Smooth muscle cell (in vitro differentiated cells): ENCODE data around the gene ACSS3. TPM values are rescaled to one million over a fixed set of nuclear protein-coding genes. Genes with fewer than 3 reads are reported as not detected.

Experiments
- DNase-seq: peaks from one replicate; lab custom pipeline; 2025; ENCODE audit not compliant: unreplicated experiment; lab: John Stamatoyannopoulos, UW
- H2AFZ ChIP-seq: fragments of 200-600 bp; sonication (generic); 2 replicates; pipeline ENCODE4 v1.6.0; 2016; ENCODE audit warnings: antibody characterized with exemption, low read depth, mild to moderate bottlenecking
- H3F3A ChIP-seq: fragments of 200-600 bp; sonication (generic); 2 replicates; pipeline ENCODE4 v1.6.0; 2017; ENCODE audit warnings: antibody characterized with exemption, low read depth
- H3K27ac ChIP-seq: fragments of 200-600 bp; sonication (generic); 2 replicates; pipeline ENCODE4 v1.5.1; 2016; ENCODE audit warnings: low read depth, mild to moderate bottlenecking
- H3K27me3 ChIP-seq: fragments of 200-600 bp; sonication (generic); 2 replicates; pipeline ENCODE4 v1.6.1; 2016; ENCODE audit warnings: low read depth, mild to moderate bottlenecking
- H3K36me3 ChIP-seq: fragments of 200-600 bp; sonication (generic); 2 replicates; pipeline ENCODE4 v1.5.1; 2016; ENCODE audit warnings: low read depth
- H3K4me1 ChIP-seq: fragments of 200-600 bp; sonication (generic); 2 replicates; pipeline ENCODE4 v1.5.1; 2016; ENCODE audit warnings: low read depth
- H3K4me2 ChIP-seq: fragments of 200-600 bp; sonication (generic); 2 replicates; pipeline ENCODE4 v1.6.0; 2016; ENCODE audit warnings: mild to moderate bottlenecking
- H3K4me3 ChIP-seq: fragments of 200-600 bp; sonication (generic); 2 replicates; pipeline ENCODE4 v1.5.1; 2016; ENCODE audit warnings: mild to moderate bottlenecking
- H3K79me2 ChIP-seq: fragments of 200-600 bp; sonication (generic); 2 replicates; pipeline ENCODE4 v1.6.0; 2016; ENCODE audit warnings: low read depth, mild to moderate bottlenecking
- H3K9ac ChIP-seq: fragments of 200-600 bp; sonication (generic); 2 replicates; pipeline ENCODE4 v1.6.0; 2016; ENCODE audit warnings: low read depth
- H3K9me3 ChIP-seq: fragments of 200-600 bp; sonication (generic); replicated peaks from 2 replicates; pipeline ENCODE4 v1.5.1; 2016; ENCODE audit warnings: low read depth
- H4K20me1 ChIP-seq: fragments of 200-600 bp; sonication (generic); 2 replicates; pipeline ENCODE4 v1.6.0; 2016; ENCODE audit warnings: low read depth
- WGBS: methylation state at CpG from one replicate; pipeline ENCODE4 v1.1.7; 2016; ENCODE audit warnings: low lambda C conversion rate; 5-methylcytosine and 5-hydroxymethylcytosine counted together
- polyA plus RNA-seq: library from polyadenylated mRNA; unstranded; fragments of >200 nt; fragmentation: Nextera tagmentation; extraction: Ambion mirVana; gene quantifications from 2 replicates; pipeline ENCODE4 v1.2.1, GENCODE V29; 2016
- total RNA-seq: library from RNA; depleted of rRNA; stranded (reverse); fragments of >200 nt; gene quantifications from 2 replicates; pipeline ENCODE4 v1.2.3, GENCODE V29; 2014
- TF ChIP-seq, protein P1 (sequence below): fragments of 200-600 bp; sonication (generic); IDR thresholded peaks from 2 replicates; pipeline ENCODE4 v1.5.1; 2017; ENCODE audit warnings: borderline replicate concordance, mild to moderate bottlenecking, antibody characterized with exemption; ENCODE audit not compliant: insufficient read depth, poor library complexity, severe bottlenecking

Gene ACSS3
- total and polyA plus RNA-seq, 2 experiments from 2014 or later: 6.4 to 8.0 TPM

DNA sequence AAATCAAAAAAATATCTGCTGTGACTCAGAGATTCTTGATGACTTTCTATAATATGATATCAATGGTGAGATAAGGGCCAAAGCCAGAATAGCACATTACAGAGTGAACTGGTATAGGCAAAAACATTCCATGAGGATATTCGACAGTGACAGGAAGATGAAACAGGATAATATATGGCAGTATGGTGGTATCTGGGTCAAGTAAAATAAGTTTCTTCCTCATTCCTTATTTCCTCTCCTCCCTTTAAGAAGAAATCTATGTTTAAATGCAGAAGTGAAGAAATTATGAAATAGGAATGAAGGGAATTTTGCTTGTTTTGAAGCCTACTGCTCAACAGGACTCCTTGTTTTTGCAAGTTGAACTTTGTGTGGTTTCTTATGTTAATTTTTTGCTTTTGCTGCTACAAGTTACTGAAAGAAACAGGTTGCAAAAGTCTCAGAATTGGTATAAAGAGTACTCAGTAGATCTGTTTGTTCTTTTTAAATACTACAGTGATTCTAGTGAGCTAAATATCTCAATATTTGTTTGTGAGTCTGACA, 7.0 kb downstream of the ACSS3 start:
- Histone ChIP-seq H3K4me3 (no peak overlapping the region), H3K27me3 (no peaks in the 10 kb centered on the region), H3K79me2 (peaks cover 26% of the 10 kb centered on the region), H3K4me1 (peaks cover 18% of the 10 kb centered on the region), H3K9me3 (no peaks in the 10 kb centered on the region), H2AFZ (no peak overlapping the region), H3K36me3 (no peaks in the 10 kb centered on the region), H3F3A (no peaks in the 10 kb centered on the region), H3K4me2 (peak overlapping the region; percentile 1), H3K9ac (no peak overlapping the region), H3K27ac (no peak overlapping the region), H4K20me1 (no peaks in the 10 kb centered on the region)
- DNase-seq: no peak
- 60% methylated on average over 1 of the region's 1 CpG for WGBS
- TF ChIP-seq, protein P1, sequence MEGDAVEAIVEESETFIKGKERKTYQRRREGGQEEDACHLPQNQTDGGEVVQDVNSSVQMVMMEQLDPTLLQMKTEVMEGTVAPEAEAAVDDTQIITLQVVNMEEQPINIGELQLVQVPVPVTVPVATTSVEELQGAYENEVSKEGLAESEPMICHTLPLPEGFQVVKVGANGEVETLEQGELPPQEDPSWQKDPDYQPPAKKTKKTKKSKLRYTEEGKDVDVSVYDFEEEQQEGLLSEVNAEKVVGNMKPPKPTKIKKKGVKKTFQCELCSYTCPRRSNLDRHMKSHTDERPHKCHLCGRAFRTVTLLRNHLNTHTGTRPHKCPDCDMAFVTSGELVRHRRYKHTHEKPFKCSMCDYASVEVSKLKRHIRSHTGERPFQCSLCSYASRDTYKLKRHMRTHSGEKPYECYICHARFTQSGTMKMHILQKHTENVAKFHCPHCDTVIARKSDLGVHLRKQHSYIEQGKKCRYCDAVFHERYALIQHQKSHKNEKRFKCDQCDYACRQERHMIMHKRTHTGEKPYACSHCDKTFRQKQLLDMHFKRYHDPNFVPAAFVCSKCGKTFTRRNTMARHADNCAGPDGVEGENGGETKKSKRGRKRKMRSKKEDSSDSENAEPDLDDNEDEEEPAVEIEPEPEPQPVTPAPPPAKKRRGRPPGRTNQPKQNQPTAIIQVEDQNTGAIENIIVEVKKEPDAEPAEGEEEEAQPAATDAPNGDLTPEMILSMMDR: no peak

DNA sequence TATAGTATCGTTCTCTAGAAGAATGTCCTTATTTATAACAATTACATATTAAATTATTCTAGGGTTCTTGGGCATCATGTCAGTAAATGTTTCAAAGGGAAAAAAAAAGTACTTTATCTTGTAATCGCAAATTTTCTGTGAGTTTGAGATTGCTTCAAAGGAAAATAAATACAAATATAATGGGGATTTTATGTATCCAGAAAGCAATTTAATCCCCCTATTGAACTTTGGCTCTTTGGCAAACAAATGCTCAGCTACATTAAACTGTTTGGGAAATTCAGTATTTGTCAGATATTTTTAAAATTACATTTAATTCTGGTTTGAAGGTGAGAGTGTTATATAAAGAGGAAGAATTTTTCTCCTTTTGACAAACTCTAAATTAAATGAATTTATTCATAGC, 8.0 kb downstream of the ACSS3 start:
- Histone ChIP-seq H3K4me1 (peaks cover 14% of the 10 kb centered on the region), H3K4me2 (no peak overlapping the region), H3K9ac (no peak overlapping the region), H3K9me3 (no peaks in the 10 kb centered on the region), H3K4me3 (no peak overlapping the region), H3K27ac (no peak overlapping the region), H3K27me3 (no peaks in the 10 kb centered on the region), H4K20me1 (no peaks in the 10 kb centered on the region), H3K79me2 (peaks cover 24% of the 10 kb centered on the region), H3F3A (no peaks in the 10 kb centered on the region), H3K36me3 (no peaks in the 10 kb centered on the region), H2AFZ (no peak overlapping the region)
- WGBS: 99% methylated on average over 2 of the region's 2 CpGs
- DNase-seq: no peak
- TF ChIP-seq, protein P1: no peak

DNA sequence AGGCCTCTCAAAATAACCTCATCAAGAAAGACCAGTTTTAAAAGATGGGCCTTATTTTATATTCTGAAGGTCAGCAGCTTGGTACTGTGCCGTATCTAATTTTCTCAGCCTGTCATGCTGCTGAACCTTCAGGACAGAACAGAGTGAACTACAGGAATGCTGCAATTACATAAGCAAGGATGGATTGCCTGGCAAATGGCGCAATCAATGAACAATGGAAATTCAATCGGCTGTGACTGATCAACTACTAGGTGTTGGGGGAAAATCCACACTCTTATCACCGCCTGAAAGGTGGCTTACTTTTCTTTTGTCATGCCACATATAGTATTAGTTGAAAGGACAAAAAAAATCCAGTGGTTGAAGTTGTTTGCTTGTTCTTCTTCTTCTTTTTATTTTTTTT, 8.5 kb downstream of the ACSS3 start:
- Histone ChIP-seq H3K4me3 (no peak overlapping the region), H3K36me3 (no peaks in the 10 kb centered on the region), H3K4me2 (no peak overlapping the region), H3K4me1 (peaks cover 14% of the 10 kb centered on the region), H3K9me3 (no peaks in the 10 kb centered on the region), H3K79me2 (peaks cover 24% of the 10 kb centered on the region), H3F3A (no peaks in the 10 kb centered on the region), H3K9ac (no peak overlapping the region), H4K20me1 (no peaks in the 10 kb centered on the region), H3K27me3 (no peaks in the 10 kb centered on the region), H2AFZ (no peak overlapping the region), H3K27ac (no peak overlapping the region)
- TF ChIP-seq, protein P1: no peak
- no peak for DNase-seq
- 74% methylated on average over 4 of the region's 4 CpGs for WGBS

DNA sequence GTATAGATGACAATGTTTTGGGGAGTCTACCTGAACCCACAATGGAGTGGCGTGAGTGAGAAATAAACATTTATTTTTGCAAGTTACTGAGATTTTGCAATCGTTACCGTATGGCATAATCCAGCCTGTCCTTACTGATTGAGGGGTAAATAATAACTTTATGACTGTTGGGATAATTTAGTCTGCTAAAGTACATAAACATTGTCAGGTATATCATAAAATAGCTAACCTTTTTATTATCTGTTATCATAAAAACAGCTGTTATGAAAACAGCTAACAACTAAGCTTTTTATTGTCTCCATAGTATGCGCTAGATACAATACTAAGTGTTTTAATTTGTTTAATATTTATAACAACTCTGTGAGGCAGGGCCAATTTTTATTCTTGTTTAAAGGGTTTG, 10.3 kb downstream of the ACSS3 start:
- H3K79me2 ChIP-seq: peaks cover 15% of the 10 kb centered on the region
- TF ChIP-seq, protein P1: no peak
- H3K36me3 ChIP-seq: no peaks in the 10 kb centered on the region
- no peaks in the 10 kb centered on the region for H3K27me3 ChIP-seq
- H3K4me2 ChIP-seq: no peak overlapping the region
- no peak overlapping the region for H3K9ac ChIP-seq
- DNase-seq: no peak
- no peaks in the 10 kb centered on the region for H3K9me3 ChIP-seq
- H3K4me3 ChIP-seq: no peak overlapping the region
- H3K27ac ChIP-seq: no peak overlapping the region
- H3F3A ChIP-seq: no peaks in the 10 kb centered on the region
- H3K4me1 ChIP-seq: peaks cover 14% of the 10 kb centered on the region
- no peaks in the 10 kb centered on the region for H4K20me1 ChIP-seq
- WGBS: 97% methylated on average over 4 of the region's 4 CpGs
- H2AFZ ChIP-seq: no peak overlapping the region
